Keratinocyte (primary cell): ENCODE data around the gene SERPINB1. TPM values are rescaled to one million over a fixed set of nuclear protein-coding genes. Genes with fewer than 3 reads are reported as not detected.
A peak's percentile ranks its signal among the peaks of the same experiment; 100 is the strongest.

Source experiments
- DNase-seq: peaks from one replicate; pipeline ENCODE4 v3.0.0-alpha.2; 2011; ENCODE audit warnings: low read depth, missing footprints, low spot score
- FAIRE-seq: peaks from 2 replicates; lab custom pipeline; 2011; peaks lifted over from hg19 to GRCh38; lab: Jason Lieb, UNC
- H2AFZ ChIP-seq: 2 replicates; pipeline ENCODE4 v1.6.0; 2012; ENCODE audit warnings: low read length, control low read depth, inconsistent platforms; ENCODE audit not compliant: control insufficient read depth
- H3K27ac ChIP-seq: 2 replicates; pipeline ENCODE4 v1.5.1; 2011; ENCODE audit warnings: low read length; ENCODE audit not compliant: control insufficient read depth, insufficient read depth
- H3K27me3 ChIP-seq: 3 replicates; pipeline ENCODE4 v1.6.0; 2011; ENCODE audit warnings: low read length; ENCODE audit not compliant: control insufficient read depth, insufficient read depth; ENCODE audit errors: extremely low read depth
- H3K36me3 ChIP-seq, 2 experiments: 2 replicates in 1 of 2; 3 replicates in 1 of 2; pipeline ENCODE4 v1.5.1; 2011; ENCODE audit warnings: low read length in 2 of 2, mild to moderate bottlenecking in 1 of 2; ENCODE audit not compliant: control insufficient read depth in 2 of 2, insufficient read depth in 2 of 2; ENCODE audit errors: extremely low read depth in 1 of 2
- H3K4me1 ChIP-seq: 3 replicates; pipeline ENCODE4 v1.5.1; 2011; ENCODE audit warnings: low read length; ENCODE audit not compliant: control insufficient read depth, insufficient read depth; ENCODE audit errors: extremely low read depth
- H3K4me2 ChIP-seq: 3 replicates; pipeline ENCODE4 v1.6.0; 2011; ENCODE audit warnings: low read depth, low read length; ENCODE audit not compliant: control insufficient read depth, insufficient read depth; ENCODE audit errors: extremely low read depth
- H3K4me3 ChIP-seq, 3 experiments: fragments of 200-600 bp in 1 of 3; sonication (generic) in 1 of 3; 2 replicates in 2 of 3; 3 replicates in 1 of 3; pipeline ENCODE4 v1.5.1; 2011 to 2016; ENCODE audit warnings: low read length in 3 of 3, mild to moderate bottlenecking in 3 of 3, control low read depth in 2 of 3, inconsistent platforms in 1 of 3, low read depth in 1 of 3, mixed read lengths in 1 of 3, mixed run types in 1 of 3, moderate library complexity in 1 of 3; ENCODE audit not compliant: control insufficient read depth in 2 of 3, insufficient read depth in 2 of 3; ENCODE audit errors: extremely low read depth in 1 of 3
- H3K79me2 ChIP-seq: 2 replicates; pipeline ENCODE4 v1.6.0; 2012; ENCODE audit warnings: low read length; ENCODE audit not compliant: control insufficient read depth, insufficient read depth
- H3K9ac ChIP-seq: 3 replicates; pipeline ENCODE4 v1.6.0; 2011; ENCODE audit warnings: low read length; ENCODE audit not compliant: control insufficient read depth, insufficient read depth; ENCODE audit errors: extremely low read depth
- H3K9me1 ChIP-seq: 3 replicates; pipeline ENCODE4 v1.6.0; 2011; ENCODE audit warnings: low read length; ENCODE audit not compliant: control insufficient read depth, insufficient read depth; ENCODE audit errors: extremely low read depth
- H3K9me3 ChIP-seq: 2 replicates; pipeline ENCODE4 v1.5.1; 2012; ENCODE audit warnings: low read depth, low read length; ENCODE audit not compliant: control insufficient read depth
- H4K20me1 ChIP-seq: 3 replicates; pipeline ENCODE4 v1.6.0; 2011; ENCODE audit warnings: low read length; ENCODE audit not compliant: control insufficient read depth, insufficient read depth; ENCODE audit errors: extremely low read depth
- EZH2 ChIP-seq: IDR thresholded peaks from one replicate; pipeline ENCODE4 v1.6.1; 2012; ENCODE audit warnings: inconsistent platforms, mild to moderate bottlenecking, low read length, moderate library complexity
- dilution Hi-C: fragments of 300-500 bp; cut with MboI; formaldehyde crosslinking; loops from one replicate; pipeline ENCODE4 v1.7.0; 2020; ENCODE audit warnings: low sequenced_read_pairs; ENCODE audit not compliant: extremely low pct_ligation_motif_present
- polyA plus RNA-seq, 5 experiments: library from polyadenylated mRNA; depleted of rRNA in 3 of 5; stranded (reverse) in 3 of 5; stranded (forward) in 1 of 5; unstranded in 1 of 5; fragments of >200 nt; gene quantifications; 1 replicate in 1 of 5; 2 replicates in 3 of 5; 3 replicates in 1 of 5; pipeline versions ENCODE4 v1.2.1 to v1.2.3, GENCODE V29; 2011 to 2012; ENCODE audit warnings: missing spikeins in 2 of 5, low read depth in 1 of 5, low replicate concordance in 1 of 5
- TF ChIP-seq, protein P1 (sequence below), 3 experiments: IDR thresholded peaks in 1 of 3; conservative IDR thresholded peaks in 1 of 3; optimal IDR thresholded peaks in 1 of 3; 2 replicates in 2 of 3; 3 replicates in 1 of 3; pipeline versions ENCODE3 to v1.5.1; 2011; ENCODE audit warnings: low read length in 3 of 3, mild to moderate bottlenecking in 3 of 3, moderate library complexity in 2 of 3, control low read depth in 1 of 3, inconsistent platforms in 1 of 3; ENCODE audit not compliant: insufficient read depth in 2 of 3; ENCODE audit errors: extremely low read depth in 1 of 3

SERPINB1 gene
- polyA plus RNA-seq, 1 donor (not counting 4 experiments of a cell fraction or from before 2014, with no cell fraction given), result 71.9 TPM

DNA sequence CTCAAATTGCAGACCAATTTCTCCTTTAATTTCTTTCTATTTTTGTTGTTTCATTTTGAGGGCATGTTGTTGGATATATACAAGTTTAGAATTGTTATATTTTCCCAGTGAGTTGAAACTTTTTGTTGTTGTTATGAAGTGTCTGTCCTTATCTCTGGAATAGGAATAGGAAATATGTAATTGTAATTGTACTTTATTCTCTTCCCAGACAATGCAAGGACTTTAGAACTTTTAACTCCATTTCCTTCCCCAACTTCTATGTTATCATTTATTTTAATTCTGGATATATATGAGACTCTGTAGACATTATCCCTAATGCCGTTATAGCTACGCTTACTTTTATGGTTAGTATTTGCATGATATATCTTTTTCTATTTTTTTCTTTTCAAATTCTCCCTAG lies 12.4 kb downstream of the SERPINB1 start:
- H3K27me3 ChIP-seq, result no peaks in the 10 kb centered on the region
- H3K27ac ChIP-seq, result no peak overlapping the region
- H3K9ac ChIP-seq, result no peak overlapping the region
- no peaks in the 10 kb centered on the region for H3K9me3 ChIP-seq
- H3K4me2 ChIP-seq, result no peak overlapping the region
- peaks cover 0 to 1% of the 10 kb centered on the region in 2 experiments for H3K36me3 ChIP-seq
- H3K79me2 ChIP-seq, result no peaks in the 10 kb centered on the region
- H2AFZ ChIP-seq, result no peak overlapping the region
- no peaks in the 10 kb centered on the region for H3K4me1 ChIP-seq
- no peak for FAIRE-seq
- H3K4me3 ChIP-seq, result no peak overlapping the region
- dilution Hi-C loops, result no loop called here
- TF ChIP-seq, protein P1, sequence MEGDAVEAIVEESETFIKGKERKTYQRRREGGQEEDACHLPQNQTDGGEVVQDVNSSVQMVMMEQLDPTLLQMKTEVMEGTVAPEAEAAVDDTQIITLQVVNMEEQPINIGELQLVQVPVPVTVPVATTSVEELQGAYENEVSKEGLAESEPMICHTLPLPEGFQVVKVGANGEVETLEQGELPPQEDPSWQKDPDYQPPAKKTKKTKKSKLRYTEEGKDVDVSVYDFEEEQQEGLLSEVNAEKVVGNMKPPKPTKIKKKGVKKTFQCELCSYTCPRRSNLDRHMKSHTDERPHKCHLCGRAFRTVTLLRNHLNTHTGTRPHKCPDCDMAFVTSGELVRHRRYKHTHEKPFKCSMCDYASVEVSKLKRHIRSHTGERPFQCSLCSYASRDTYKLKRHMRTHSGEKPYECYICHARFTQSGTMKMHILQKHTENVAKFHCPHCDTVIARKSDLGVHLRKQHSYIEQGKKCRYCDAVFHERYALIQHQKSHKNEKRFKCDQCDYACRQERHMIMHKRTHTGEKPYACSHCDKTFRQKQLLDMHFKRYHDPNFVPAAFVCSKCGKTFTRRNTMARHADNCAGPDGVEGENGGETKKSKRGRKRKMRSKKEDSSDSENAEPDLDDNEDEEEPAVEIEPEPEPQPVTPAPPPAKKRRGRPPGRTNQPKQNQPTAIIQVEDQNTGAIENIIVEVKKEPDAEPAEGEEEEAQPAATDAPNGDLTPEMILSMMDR (optimal IDR thresholded peaks at IDR 0.05 in 1 of 3, IDR thresholded peaks at IDR 0.05 in 1 of 3, conservative IDR thresholded peaks at IDR 0.05 in 1 of 3; ENCODE audit: extremely low read depth in 1 of 3, insufficient read depth in 2 of 3, low read length in 3 of 3), result no peak
- no peak for TF ChIP-seq EZH2
- no peak for DNase-seq
- no peaks in the 10 kb centered on the region for H3K9me1 ChIP-seq
- no peaks in the 10 kb centered on the region for H4K20me1 ChIP-seq

DNA sequence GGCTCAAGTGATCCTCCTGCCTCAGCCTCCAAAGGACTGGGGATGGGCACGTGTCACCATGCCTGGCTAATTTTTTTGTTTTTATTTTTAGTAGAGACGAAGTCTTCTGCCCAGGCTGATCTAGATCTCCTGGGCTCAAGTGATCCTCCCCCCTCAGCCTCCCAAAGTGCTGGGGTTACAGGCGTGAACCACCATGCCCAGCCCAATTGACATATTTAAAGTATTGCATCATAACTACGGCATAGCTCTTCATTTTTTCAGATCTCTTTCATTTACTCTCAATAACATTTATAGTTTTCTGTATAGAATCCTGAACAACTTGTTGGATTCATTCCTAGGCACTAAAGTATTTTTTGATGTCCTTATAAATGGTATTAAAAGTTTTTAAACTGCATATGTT lies 13.0 kb downstream of the SERPINB1 start:
- H3K4me3 ChIP-seq, result no peak overlapping the region
- FAIRE-seq (peak; percentile 32), DNase-seq (no peak)
- dilution Hi-C loops, result no loop called here
- H3K9ac ChIP-seq, result no peak overlapping the region
- H3K4me2 ChIP-seq, result no peak overlapping the region
- peaks cover 0 to 1% of the 10 kb centered on the region in 2 experiments for H3K36me3 ChIP-seq
- H3K79me2 ChIP-seq, result no peaks in the 10 kb centered on the region
- no peaks in the 10 kb centered on the region for H3K9me3 ChIP-seq
- no peak overlapping the region for H3K27ac ChIP-seq
- TF ChIP-seq EZH2, result no peak
- TF ChIP-seq, protein P1 (optimal IDR thresholded peaks at IDR 0.05 in 1 of 3, IDR thresholded peaks at IDR 0.05 in 1 of 3, conservative IDR thresholded peaks at IDR 0.05 in 1 of 3; ENCODE audit: extremely low read depth in 1 of 3, insufficient read depth in 2 of 3, low read length in 3 of 3), result no peak
- no peaks in the 10 kb centered on the region for H4K20me1 ChIP-seq
- peaks cover 2% of the 10 kb centered on the region for H3K4me1 ChIP-seq
- H3K9me1 ChIP-seq, result no peaks in the 10 kb centered on the region
- H2AFZ ChIP-seq, result no peak overlapping the region
- H3K27me3 ChIP-seq, result no peaks in the 10 kb centered on the region
